ENCODE results near the gene RGPD3. TPM values are rescaled to one million over a fixed set of nuclear protein-coding genes. Genes with fewer than 3 reads are reported as not detected.

The RGPD3 gene
- total and polyA plus RNA-seq, 12 donors: 0.05 to 0.20 (median 0.08) TPM; not detected in 3

- Histone ChIP-seq H3K4me3 (no peak overlapping the region), H3K36me3 (no peaks in the 10 kb centered on the region), H3K4me1 (peaks cover 0 to 5% (median 0%) of the 10 kb centered on the region in 9 donors), H3K27me3 (peaks cover 0 to 9% (median 0%) of the 10 kb centered on the region in 7 donors), H3K9me3 (no peaks in the 10 kb centered on the region), H3K27ac (no peak overlapping the region)
- TF ChIP-seq, protein P1, sequence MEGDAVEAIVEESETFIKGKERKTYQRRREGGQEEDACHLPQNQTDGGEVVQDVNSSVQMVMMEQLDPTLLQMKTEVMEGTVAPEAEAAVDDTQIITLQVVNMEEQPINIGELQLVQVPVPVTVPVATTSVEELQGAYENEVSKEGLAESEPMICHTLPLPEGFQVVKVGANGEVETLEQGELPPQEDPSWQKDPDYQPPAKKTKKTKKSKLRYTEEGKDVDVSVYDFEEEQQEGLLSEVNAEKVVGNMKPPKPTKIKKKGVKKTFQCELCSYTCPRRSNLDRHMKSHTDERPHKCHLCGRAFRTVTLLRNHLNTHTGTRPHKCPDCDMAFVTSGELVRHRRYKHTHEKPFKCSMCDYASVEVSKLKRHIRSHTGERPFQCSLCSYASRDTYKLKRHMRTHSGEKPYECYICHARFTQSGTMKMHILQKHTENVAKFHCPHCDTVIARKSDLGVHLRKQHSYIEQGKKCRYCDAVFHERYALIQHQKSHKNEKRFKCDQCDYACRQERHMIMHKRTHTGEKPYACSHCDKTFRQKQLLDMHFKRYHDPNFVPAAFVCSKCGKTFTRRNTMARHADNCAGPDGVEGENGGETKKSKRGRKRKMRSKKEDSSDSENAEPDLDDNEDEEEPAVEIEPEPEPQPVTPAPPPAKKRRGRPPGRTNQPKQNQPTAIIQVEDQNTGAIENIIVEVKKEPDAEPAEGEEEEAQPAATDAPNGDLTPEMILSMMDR (IDR thresholded peaks at IDR 0.05): no peak
- DNase-seq (no peak), ATAC-seq (no peak)
- intact Hi-C loops (cut with DNase I): no loop called here
- 60 to 72% methylated on average over 6 of the region's 6 CpGs for WGBS, 2 donors
Measured at GRCh38 chr2:106358521-106358920, 109.7 kb downstream of the RGPD3 start.

- TF ChIP-seq, protein P1 (IDR thresholded peaks at IDR 0.05): no peak
- no peak overlapping the region for H3K27ac ChIP-seq
- peaks cover 0 to 9% (median 0%) of the 10 kb centered on the region in 7 donors for H3K27me3 ChIP-seq
- H3K4me1 ChIP-seq: peaks cover 0 to 5% (median 0%) of the 10 kb centered on the region in 9 donors
- no peaks in the 10 kb centered on the region for H3K9me3 ChIP-seq
- H3K36me3 ChIP-seq: no peaks in the 10 kb centered on the region
- no peak overlapping the region for H3K4me3 ChIP-seq
- intact Hi-C loops (cut with DNase I): no loop called here
- DNase-seq (no peak), ATAC-seq (no peak)
- 77 to 79% methylated on average over 5 of the region's 5 CpGs for WGBS, 2 donors
Measured at GRCh38 chr2:106358081-106358480, 110.1 kb downstream of the RGPD3 start.

- WGBS, 2 donors: 28 to 32% methylated on average over 2 of the region's 2 CpGs
- Histone ChIP-seq H3K27me3 (peaks cover 0 to 9% (median 0%) of the 10 kb centered on the region in 7 donors), H3K4me1 (peaks cover 0 to 5% (median 0%) of the 10 kb centered on the region in 9 donors), H3K27ac (no peak overlapping the region), H3K4me3 (no peak overlapping the region), H3K36me3 (no peaks in the 10 kb centered on the region), H3K9me3 (no peaks in the 10 kb centered on the region)
- DNase-seq (no peak), ATAC-seq (no peak)
- intact Hi-C loops (cut with DNase I): no loop called here
- TF ChIP-seq, protein P1 (IDR thresholded peaks at IDR 0.05): no peak
Measured at GRCh38 chr2:106356291-106356690, 111.9 kb downstream of the RGPD3 start.

- ATAC-seq (no peak), DNase-seq (no peak)
- Histone ChIP-seq H3K27me3 (no peaks in the 10 kb centered on the region), H3K27ac (no peak overlapping the region), H3K36me3 (no peaks in the 10 kb centered on the region), H3K4me3 (no peak overlapping the region), H3K4me1 (peaks cover 0 to 5% (median 0%) of the 10 kb centered on the region in 9 donors), H3K9me3 (no peaks in the 10 kb centered on the region)
- TF ChIP-seq, protein P1 (IDR thresholded peaks at IDR 0.05): no peak
- intact Hi-C loops (cut with DNase I): no loop called here
- 86% methylated on average over 5 of the region's 5 CpGs for WGBS, 2 donors
Measured at GRCh38 chr2:106353676-106354075, 114.5 kb downstream of the RGPD3 start.
